Activated CD4-positive, alpha-beta T cell treated with anti-CD3 and anti-CD28 coated beads, Interleukin-2, Interleukin-6, amounts not matched to agents 100 ng/mL and 50 ng/mL, durations not matched to agents 16 hours and 8 hours (primary cell): Measurements from ENCODE around the gene ADPRHL1.
A peak's percentile ranks its signal among the peaks of the same experiment; 100 is the strongest.

ENCODE experiments used
- DNase-seq: peaks from one replicate; pipeline ENCODE4 v3.0.0-alpha.2; 2020

Gene ADPRHL1

DNA sequence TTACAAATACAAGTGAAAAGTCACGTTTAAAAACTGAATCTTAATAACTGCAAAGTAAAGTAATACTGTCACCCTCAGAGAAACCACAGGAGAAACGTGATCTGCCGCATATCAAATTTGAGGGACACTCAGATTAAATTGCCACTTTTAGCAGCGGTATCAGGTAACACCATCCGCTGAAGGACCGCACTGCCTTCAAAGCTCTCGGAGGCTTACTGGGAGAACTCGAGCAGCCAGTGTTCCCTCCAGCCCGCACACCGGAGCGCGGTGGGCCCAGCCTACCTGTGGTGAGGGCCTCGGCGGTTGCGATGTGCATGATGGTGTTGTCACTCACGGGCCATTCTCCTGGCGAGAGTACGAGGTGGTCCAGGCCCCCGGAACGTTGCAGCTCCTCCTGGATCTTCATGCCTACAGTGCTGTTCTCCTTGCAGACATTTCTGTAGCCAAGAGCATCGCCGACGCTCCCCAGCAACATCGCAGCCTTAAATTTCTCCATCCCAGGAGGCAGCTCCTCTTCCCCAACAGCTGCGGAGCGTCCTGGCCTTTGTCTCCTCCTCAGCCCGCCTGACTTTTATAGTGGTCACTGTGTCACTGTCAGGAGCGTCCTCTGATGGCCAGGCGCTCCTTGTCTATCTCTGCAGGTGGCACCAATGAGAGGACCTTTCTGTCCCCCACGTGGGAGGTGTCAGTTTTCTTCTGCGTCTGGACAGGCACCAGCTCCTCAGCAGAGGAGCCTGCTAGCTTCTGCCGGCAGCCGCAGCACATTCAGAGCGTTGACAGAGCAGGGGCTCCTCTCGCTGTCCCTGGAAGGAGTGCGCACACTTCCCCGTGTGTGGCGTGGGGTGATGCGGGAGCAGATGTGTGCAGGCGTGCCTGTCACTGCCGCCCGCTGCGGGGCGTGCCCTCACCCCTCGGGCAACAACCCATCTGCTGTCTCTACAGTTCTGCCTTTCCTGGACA lies at the start of gene ADPRHL1:
Gene ADPRHL1 (minus strand): TSS at position 547 of the 960 bp plus-strand sequence. CDS start 51 bp downstream, at position 496.
- DNase-seq, result no peak

DNA sequence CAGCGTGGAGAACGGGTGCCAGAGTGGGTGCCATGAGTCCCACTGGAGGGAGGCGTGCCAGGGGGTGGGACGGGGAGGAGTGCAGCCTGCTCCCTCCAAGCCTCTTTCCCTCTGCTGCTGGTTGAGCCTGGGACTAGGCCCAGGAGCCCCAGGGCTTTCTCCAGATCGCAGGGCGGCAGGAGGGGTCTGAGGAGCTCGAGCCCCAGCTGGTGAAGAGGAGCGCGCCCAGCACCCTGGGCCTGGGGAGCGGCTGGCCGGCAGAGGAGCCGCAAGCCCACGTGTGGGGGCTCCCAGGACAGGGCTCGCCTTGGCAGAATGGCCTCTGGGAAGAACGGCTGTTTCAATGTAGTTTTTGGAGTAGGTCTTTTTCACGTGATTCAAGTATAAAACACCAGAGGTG lies 49.4 kb upstream of the ADPRHL1 start:
- DNase-seq, result no peak

DNA sequence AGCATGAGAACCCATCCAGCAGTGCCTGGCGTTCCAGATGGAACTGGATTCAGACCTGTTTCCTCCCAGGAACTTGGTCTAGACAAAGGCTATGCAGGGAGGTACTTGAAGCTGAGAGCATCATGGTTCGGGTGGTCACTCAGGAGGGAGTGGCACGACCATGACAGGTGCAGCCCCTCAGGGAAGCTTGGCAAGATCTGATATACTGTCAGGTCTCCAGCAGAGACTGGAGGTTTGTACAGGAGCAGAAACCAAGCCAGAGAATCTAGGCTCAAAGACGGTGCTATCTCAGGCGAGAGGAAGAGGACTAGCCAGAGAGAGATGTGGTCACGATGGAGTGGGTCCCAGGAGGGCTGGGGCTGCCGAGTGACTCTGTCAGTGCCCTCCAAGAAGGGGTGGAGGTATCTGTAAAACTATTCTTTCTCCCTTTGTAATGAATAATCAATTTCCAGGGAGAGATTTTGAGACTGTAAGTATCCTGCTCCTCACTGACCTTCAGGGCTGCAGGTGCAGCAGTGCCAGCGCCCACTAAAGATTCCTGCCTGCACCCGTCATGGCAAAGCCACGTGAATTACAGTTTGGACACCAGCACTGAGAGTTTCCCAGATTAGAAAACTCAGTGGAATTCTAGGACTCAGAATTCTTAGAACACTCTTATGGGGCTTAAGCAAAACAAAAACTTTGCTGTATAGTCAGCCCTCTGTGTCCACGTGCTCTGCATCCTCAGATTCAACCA lies 47.4 kb upstream of the ADPRHL1 start:
- no peak for DNase-seq

DNA sequence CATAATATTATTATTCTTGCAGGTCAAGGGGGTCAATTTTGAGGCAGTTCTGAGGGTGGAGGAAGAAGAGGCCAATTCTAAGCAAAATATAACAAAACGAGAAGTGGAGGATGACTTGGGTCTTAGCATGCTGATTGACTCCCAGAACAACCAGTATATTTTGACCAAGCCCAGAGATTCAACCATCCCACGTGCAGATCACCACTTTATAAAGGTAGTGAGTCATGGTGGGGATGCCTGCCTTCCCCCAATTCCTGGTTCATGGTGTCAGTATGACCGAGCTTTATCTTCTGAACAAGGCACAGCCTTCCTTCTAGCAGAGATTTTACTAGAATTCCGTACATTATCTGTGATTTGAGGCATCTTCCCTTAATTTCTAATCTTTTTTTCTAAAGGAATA lies 46.6 kb upstream of the ADPRHL1 start:
- no peak for DNase-seq

DNA sequence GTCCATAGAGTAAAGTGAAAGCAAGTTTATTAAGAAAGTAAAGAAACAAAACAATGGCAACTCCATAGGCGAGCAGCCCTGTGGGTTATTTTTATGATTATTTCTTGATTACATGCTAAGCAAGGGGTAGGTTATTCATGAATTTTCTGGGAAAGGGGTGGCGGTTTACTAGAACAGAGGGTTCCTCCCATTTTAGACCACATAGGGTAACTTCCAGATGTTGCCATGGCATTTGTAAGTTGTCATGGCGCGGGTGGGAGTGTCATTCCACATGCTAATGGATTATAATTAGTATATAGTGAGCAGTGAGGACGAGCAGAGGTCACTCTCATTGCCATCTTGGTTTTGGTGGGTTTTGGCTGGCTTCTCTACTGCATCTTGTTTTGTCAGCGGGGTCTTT lies 45.6 kb upstream of the ADPRHL1 start:
- no peak for DNase-seq

DNA sequence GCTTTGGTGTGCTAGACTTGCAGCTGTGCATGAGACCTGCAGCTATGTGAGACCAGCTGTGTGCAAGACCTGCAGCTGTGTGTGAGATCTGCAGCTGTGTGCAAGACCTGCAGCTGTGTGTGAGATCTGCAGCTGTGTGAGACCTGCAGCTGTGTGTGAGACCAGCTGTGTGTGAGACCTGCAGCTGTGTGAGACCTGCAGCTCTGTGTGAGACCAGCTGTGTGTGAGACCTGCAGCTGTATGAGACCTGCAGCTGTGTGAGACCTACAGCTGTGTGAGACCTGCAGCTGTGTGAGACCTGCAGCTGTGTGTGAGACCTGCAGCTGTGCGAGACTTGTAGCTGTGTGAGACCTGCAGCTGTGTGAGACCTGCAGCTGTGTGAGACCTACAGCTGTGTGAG lies 43.9 kb upstream of the ADPRHL1 start:
- DNase-seq, result no peak

DNA sequence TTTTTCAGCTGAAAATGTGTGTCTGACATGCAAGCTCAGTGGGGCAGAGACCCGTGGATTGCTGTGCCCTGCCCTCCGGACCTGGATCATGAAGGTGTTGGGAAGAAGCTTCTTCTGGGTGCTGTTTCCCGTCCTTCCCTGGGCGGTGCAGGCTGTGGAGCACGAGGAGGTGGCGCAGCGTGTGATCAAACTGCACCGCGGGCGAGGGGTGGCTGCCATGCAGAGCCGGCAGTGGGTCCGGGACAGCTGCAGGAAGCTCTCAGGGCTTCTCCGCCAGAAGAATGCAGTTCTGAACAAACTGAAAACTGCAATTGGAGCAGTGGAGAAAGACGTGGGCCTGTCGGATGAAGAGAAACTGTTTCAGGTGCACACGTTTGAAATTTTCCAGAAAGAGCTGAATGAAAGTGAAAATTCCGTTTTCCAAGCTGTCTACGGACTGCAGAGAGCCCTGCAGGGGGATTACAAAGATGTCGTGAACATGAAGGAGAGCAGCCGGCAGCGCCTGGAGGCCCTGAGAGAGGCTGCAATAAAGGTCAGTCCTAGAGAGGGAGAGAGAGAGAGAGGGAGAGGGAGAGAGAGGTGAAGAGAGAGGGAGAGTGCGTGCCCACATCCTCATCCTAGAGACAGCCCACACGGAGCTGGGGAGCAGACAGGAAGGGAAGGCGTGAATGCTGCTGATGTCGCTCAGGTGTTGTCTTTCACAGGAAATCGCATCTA lies 42.4 kb upstream of the ADPRHL1 start:
- peak; percentile 12 for DNase-seq

DNA sequence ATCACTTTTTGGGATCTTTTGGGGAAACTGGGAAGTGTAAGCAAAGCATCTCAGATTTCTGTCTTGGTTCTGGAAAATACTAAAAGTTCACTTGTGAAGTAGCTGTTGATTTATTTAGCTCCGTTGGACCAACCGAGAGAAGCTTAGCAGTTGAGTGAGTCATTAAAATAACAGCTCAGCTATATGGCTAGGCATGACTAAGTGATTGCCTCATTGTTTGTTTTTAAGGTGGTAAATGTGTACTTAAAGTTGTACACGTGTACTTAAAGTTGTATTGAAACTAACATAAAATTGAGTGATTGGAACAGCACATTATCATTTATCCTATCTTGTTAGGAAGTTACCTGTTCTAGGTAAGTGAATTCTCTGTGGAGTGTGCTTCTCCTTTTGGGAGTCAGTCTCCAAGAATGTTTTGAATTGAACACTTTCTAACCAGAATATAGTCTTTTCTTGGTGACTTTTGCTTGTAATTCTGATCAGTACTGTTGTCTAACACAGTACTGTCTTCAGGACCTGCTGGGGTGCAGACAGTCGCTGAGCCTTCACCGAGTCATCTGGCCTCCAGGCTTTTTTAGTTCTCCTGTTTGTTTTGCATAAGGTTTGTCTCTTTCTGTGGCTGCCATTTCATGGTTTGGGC lies 40.1 kb upstream of the ADPRHL1 start:
- peak; percentile 70 for DNase-seq

DNA sequence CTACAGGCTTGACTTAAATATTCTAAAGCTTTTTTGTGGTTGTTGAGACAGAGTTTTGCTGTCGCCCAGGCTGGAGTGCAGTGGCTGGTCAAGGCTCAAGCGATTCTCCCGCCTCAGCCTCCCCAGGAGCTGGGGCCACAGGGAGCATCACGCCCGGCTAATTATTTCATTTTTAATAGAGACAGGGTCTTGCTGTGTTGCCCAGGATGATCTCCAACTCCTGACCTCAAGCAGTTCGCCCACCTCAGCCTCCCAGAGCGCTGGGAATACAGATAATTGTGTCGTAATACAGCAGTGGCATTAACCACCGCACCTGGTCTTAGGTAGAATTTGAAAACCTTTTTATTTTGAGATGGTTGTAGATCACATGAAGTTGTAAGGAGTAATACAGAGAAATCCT lies 38.7 kb upstream of the ADPRHL1 start:
- no peak for DNase-seq

DNA sequence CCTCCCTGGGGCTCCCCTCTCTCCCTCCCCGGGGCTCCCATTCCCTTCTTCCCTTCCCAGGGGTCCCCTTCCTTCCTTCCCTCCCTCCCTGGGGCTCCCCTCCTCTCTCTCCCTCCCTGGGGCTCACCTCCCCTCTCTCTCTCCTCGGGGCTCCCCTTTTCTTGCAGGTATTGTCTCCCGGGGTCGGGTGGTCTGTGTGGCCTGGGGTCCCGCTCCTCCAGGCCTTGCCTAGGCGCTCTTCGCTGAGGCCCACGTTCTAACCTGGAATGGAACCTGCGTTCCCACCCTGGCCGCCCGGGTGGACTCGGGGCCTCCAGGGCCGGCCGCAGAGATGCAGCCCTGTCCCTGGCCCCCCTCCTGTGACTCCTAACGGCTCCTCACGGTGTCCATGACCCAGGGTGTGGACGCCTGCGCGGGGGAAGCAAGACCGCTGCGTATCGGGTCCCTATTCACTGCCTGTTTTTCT lies 38.2 kb upstream of the ADPRHL1 start:
- DNase-seq, result no peak

DNA sequence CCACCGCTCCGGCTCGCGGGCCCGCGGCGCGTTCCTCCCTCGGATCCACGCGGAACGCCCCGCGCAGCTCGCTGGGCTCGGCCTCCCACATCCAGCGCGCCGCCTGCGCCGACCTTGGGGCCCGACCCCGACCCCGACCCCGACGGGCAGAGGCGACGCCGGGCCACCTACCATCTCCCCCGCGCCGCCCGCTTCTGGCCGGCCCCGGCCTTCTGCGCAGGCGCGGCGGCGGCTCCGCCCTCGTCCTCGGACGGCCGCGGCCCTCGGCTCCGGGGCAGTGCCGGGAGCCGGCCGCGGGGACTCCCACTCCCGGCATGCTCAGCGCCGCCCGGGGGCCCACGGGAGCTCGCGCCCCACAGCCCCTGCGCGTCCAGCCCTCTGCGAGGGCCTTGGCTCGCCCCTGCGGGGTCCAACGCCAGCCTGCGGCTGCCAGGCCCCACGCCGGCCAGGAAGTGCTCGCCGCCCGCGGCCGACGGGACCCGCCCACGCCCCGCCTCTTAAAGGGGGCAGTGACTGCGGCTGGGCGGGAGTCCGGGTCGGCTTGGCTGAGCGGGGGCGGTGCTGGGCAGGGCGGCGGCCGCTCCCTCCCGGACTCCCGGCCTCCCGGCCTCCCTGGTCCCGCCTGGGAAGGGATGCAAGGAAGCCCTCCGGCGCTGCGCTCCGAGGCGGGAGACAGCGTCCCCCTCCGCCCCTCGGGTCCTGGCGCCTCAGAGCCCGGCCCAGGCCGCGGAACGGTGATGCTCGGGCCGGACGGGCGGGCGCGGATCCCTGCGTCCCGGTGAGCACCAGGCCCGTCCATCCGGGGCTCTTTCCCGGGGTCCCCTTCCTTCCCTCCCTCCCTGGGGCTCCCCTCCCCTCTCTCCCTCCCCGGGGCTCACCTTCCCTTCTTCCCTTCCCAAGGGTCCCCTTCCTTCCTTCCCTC lies 37.5 kb upstream of the ADPRHL1 start, which contains the start of gene DCUN1D2:
Gene DCUN1D2 (minus strand): TSS at position 216 of the 922 bp plus-strand sequence. CDS start 42 bp downstream, at position 174.
- peak; percentile 89 for DNase-seq

DNA sequence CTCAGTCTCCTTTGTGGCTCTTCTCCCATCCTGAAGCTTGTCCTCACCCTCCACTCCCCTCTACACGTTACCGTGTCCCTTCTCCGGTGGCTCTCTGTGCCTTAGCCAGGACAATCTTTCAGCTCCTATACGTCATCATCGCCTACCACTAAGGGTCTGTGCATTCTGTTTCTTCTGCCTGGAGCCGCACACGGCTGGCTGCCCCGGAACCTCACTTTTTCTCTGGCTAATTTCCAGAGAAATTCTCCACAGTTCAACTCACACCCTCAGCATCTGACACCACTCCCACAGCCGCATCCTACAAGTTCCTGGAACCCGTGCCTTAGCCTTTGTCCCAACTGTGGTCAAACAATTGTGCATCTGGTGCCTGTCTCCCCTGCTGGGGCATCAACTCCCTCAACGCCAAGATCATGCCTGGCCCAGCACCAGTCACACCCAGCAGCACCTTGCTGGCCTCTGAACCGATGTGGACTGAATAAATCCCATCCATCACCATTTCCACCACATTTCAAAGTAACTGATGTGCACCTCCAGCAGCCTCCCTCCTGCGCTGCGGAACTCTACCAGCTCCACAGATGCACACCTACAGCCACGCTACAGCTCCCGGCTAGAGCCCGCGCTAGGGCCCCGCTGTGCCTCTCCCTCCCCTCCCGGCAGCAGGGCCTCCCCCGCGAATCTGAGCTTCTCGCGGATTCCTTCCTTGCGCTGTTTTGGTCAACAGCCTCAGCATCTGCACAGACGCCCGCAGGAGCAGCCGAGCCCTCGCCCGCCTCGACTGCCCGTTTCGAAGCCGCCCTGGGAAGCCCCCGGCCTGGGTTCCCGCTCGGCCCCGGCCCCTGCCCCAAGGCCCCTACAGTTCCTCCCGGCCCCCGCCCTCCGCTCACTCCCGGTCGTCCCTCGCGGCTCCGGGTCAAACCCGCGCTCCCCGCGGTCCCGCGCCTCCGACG lies 36.5 kb upstream of the ADPRHL1 start:
- DNase-seq, result peak; percentile 42

DNA sequence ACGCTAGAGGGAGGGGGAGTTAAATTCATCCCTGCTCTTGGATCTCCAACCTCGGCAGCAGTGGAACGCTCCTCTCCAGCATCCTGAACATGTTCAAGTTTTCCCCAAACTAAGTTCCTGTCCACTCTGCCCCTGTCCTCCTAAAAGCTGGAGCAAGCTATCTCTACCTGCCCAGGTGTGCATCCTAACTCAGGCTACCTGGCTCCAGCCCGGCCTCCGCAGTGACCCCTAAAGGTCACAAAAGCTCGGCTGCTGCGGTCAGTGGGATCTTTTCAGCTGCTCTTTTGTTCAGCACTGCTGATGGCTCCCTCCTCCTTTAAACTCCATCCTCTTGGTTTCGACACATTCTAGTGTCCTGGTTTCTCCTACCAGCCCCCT lies 35.9 kb upstream of the ADPRHL1 start:
- no peak for DNase-seq

DNA sequence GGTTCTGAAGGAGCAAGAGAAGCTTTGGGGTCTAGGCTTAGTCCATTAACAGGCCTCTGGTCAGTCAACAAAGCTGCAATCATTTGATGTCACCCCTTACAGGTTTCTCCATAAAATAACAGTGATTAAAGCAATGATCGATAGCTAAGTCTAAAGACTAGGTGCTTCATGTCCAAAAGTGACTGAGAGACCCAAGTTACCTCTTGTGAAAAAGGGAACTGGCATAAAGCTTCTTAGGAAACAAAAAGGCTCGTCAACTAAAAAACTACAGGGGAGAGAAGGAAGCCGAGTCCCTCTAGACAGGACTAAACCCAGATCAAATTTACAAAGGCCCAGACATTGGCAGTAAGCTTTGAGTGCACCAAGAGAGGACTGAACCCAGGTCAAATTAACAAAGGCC lies 35.0 kb upstream of the ADPRHL1 start:
- no peak for DNase-seq

DNA sequence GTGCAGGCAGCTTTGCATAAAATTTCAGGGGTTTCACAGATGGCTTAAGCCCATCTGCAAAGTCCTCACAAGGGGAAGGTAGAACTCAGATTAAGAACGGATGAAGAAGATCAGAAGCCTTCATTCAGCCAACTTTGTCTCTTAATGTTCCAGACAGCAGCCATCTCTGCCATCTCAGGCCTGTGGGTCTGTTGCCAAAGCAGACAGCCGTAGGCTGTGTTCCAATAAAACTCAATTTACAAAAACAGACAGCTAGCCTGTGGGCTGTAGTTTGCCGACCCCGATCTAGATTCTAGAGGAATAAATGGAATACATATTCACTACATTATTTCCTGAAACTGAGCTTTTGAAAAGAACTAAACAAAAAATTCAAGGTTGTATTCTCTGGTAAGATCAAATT lies 33.4 kb upstream of the ADPRHL1 start:
- DNase-seq, result no peak

DNA sequence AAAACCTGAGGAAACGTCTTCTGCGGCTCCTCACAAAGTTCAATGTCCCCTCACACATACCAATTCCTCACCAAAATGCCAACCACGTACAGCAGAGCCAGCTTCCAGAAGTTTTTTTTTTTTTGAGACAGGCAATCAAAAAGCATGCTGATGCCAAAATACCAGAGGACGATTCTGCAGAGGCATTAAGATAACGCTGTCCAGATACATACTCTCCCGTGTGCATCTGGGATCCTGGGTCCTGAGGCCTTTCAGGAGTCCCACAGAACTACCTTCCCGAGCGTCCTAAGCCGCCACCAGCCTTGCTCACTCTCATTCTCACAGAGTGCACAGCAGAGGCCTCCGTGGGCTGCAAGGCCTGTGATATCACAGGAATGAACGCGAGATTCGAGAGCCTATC lies 32.3 kb upstream of the ADPRHL1 start:
- DNase-seq, result no peak

DNA sequence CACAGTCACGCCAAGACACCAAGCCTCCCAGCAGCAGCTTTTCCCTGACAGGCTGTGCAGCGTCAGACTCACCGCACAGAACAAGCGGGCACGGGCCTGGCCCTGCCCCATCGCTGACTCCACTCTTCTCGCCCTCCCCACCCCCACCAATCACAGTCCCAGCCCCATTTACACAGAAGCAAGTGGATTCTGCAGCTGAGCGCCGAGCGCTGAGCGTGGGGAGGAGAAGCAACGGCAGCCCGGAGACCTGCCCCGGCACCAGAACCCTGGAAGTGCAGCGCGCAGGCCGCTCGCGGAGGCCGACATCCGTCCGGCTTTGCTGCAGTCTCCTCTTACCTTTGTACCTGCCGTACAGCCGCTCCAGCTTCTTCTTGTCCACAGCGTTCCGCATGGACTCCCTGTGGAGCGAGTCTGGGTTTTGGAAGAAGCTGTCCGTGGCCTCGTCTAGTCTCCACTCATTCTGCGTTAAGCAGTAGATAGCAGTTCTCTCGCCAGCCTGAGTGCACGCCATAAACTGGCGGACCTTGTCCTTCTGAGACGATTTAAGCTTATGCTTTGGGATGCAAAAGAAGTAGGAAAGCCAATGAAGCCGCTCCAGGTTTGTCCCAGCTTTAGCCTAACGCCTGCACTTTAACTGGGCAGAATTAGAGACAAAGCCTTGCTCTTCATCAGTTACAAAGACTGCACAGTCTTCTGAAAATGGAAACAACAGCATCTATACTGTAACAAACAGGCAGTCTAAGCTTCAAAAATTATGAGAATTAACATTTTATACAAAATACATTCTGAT lies 30.4 kb upstream of the ADPRHL1 start:
- no peak for DNase-seq

DNA sequence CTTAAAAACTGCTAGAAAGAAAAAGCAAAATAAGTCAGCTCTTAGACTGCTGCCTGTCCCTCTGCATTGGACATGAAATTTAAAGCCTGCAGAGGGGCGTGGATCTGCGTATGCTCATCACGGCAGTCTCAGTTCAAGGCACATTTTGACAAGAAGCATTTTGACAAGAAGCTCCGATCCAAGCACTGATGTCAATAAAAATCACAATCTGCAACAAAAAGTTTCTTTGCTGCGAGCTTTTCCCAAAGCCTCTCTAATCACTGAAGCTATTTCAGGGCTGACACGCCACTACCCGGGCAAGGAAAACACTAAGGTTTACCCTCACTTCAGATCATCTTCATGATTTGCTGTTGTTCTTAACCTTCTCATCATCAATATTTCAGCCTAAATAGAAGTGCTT lies 29.8 kb upstream of the ADPRHL1 start:
- no peak for DNase-seq

DNA sequence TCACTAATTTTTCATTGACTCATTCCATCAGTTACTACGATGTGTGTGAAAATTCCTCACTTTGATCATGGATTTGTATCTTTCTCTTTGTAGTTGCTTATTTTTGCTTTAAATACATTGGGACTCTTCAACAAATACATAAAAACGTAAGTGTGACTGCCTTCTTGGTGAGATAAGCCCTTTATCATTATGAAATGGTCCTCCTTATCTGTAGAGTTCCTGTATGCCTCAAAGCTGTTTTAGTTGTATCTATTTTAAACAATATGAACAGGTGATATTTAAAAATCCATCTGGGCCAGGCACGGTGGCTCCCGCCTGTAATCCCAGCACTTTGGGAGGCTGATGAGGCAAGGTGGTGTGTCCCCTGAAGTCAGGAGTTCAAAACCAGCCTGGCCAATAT lies 25.9 kb upstream of the ADPRHL1 start:
- DNase-seq, result no peak

DNA sequence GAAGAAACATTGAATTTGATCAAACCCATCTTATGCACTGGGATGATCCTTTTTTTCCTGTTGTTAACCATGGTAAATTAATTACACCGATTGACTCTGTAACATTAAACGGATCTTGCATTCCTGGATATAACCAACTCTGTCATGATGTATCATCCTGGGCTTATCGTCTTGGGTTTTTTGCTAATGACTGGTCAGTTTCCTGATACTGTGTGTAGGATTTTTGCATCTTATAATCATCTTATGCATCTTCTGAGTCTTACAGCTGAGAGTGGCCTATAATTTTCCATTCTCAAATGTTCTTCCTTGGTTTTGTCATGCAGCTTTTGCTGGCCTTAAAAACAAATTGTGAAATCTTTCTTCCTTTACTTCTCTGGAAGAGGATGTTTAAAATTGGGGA lies 24.4 kb upstream of the ADPRHL1 start:
- DNase-seq, result no peak
